Esophagus squamous epithelium (tissue), 4 donors: Measurements from ENCODE around the gene AMHR2.
A peak's percentile ranks its signal among the peaks of the same experiment; 100 is the strongest.

ENCODE experiments used
- POLR2A ChIP-seq, 4 donors: fragments of 450-650 bp; IDR thresholded peaks; one replicate each; pipeline ENCODE4 v1.6.1; 2017; ENCODE audit warnings: antibody characterized with exemption in 4 of 4, mild to moderate bottlenecking in 4 of 4, moderate library complexity in 3 of 4
- TF ChIP-seq, protein P1 (sequence below), 6 experiments: fragments of 450-650 bp in 4 of 6; fragments of 200-600 bp in 2 of 6; sonication (generic) in 2 of 6; IDR thresholded peaks; one replicate each; pipeline ENCODE4 v1.5.1; 2016 to 2019; ENCODE audit warnings: antibody characterized with exemption in 6 of 6, mild to moderate bottlenecking in 4 of 6, moderate library complexity in 4 of 6

DNA sequence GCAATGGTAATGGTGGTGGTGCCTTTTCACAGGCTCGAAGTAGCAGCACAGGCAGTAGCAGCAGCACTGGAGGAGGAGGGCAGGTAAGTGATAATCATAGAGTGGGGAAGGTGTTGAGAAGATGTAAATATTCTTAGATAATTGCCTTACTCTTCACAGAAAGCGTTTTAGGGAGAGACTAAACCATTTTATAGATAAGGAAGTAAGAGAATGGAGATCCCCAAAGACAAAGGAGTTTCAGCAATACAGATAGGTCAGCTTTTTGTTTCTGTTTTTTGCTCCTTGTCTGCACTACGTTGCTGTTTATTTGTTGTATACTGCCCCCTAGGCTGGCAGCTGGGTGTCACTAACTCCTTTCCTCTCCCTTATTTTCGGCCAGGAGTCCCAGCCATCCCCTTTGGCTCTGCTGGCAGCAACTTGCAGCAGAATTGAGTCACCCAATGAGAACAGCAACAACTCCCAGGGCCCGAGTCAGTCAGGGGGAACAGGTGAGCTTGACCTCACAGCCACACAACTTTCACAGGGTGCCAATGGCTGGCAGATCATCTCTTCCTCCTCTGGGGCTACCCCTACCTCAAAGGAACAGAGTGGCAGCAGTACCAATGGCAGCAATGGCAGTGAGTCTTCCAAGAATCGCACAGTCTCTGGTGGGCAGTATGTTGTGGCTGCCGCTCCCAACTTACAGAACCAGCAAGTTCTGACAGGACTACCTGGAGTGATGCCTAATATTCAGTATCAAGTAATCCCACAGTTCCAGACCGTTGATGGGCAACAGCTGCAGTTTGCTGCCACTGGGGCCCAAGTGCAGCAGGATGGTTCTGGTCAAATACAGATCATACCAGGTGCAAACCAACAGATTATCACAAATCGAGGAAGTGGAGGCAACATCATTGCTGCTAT lies 41.7 kb upstream of the AMHR2 start:
- TF ChIP-seq, protein P1, sequence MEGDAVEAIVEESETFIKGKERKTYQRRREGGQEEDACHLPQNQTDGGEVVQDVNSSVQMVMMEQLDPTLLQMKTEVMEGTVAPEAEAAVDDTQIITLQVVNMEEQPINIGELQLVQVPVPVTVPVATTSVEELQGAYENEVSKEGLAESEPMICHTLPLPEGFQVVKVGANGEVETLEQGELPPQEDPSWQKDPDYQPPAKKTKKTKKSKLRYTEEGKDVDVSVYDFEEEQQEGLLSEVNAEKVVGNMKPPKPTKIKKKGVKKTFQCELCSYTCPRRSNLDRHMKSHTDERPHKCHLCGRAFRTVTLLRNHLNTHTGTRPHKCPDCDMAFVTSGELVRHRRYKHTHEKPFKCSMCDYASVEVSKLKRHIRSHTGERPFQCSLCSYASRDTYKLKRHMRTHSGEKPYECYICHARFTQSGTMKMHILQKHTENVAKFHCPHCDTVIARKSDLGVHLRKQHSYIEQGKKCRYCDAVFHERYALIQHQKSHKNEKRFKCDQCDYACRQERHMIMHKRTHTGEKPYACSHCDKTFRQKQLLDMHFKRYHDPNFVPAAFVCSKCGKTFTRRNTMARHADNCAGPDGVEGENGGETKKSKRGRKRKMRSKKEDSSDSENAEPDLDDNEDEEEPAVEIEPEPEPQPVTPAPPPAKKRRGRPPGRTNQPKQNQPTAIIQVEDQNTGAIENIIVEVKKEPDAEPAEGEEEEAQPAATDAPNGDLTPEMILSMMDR (IDR thresholded peaks at IDR 0.05): peak in 4 of 6 experiments; percentile 44 to 75 (median 50)
- TF ChIP-seq POLR2A (IDR thresholded peaks at IDR 0.05): no peak
